NB4 (cell line): ENCODE measurements around the gene OSBPL1A.

ENCODE experiments used
- DNase-seq: peaks from one replicate; pipeline ENCODE4 v3.0.0; 2010; ENCODE audit warnings: low read depth
- H3K4me3 ChIP-seq: one replicate; pipeline ENCODE4 v1.5.1; 2011; ENCODE audit warnings: mild to moderate bottlenecking, low read depth, low read length, moderate library complexity
- CTCF ChIP-seq: IDR thresholded peaks from one replicate; pipeline ENCODE4 v1.5.1; 2012; ENCODE audit warnings: low read depth, low read length
- MYC ChIP-seq: IDR thresholded peaks from 2 replicates; pipeline ENCODE4 v1.6.1; 2011; ENCODE audit warnings: low read depth, low read length
- POLR2A ChIP-seq: IDR thresholded peaks from 2 replicates; pipeline ENCODE4 v1.6.1; 2011; ENCODE audit warnings: mild to moderate bottlenecking; ENCODE audit not compliant: insufficient read length; ENCODE audit errors: extremely low read depth
- TF ChIP-seq, protein P1 (sequence below): IDR thresholded peaks from 2 replicates; pipeline ENCODE4 v1.6.1; 2011; ENCODE audit warnings: low read depth, low read length

Gene OSBPL1A

GRCh38 chr18:24196764-24197163 lies 200.9 kb downstream of the OSBPL1A start:
- TF ChIP-seq, protein P1, sequence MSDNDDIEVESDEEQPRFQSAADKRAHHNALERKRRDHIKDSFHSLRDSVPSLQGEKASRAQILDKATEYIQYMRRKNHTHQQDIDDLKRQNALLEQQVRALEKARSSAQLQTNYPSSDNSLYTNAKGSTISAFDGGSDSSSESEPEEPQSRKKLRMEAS: no peak
- TF ChIP-seq CTCF: no peak
- no peak for TF ChIP-seq POLR2A
- no peak for TF ChIP-seq MYC
- no peak overlapping the region for H3K4me3 ChIP-seq
- DNase-seq: no peak

DNA sequence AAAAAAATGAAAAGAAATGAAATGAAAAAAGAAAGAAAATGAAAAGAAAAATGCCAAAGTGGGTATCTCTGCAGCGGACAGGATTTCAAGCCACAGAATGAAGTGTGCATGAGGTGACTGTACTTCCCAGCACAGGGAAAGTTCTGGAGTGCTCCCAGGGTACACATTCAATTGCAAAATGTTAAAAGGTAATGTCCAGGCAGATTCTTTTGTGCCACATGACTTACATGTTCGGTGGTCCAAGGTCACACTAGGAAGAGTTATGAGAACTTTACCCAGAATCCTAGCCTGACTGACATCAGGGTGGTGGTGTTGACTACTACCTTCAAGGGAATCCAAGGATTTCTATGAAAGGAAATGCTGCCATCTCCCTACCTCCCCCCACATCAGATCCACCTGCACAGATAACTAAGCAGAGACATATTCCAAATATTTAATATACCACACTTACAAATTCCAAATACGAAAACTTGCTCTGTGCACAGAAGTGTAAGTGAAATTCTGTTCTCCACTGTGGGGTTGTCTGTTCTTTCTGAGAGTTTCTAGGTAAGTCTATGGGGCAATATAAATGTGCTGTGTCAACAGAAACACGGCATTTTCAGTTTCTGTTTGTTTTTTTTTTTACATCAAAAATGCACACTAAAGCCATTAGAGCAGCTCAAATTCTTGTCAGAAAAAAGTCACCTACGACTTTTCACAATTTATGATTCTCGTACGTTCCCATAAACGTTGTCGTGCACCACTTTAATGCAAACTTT lies 202.1 kb downstream of the OSBPL1A start:
- TF ChIP-seq CTCF: no peak
- TF ChIP-seq MYC: no peak
- no peak for TF ChIP-seq POLR2A
- TF ChIP-seq, protein P1: no peak
- no peak for DNase-seq
- H3K4me3 ChIP-seq: no peak overlapping the region

- DNase-seq: no peak
- TF ChIP-seq POLR2A (no peak), MYC (no peak), CTCF (no peak)
- TF ChIP-seq, protein P1: no peak
- no peak overlapping the region for H3K4me3 ChIP-seq
Measured at GRCh38 chr18:24190590-24190989, 207.0 kb downstream of the OSBPL1A start.

DNA sequence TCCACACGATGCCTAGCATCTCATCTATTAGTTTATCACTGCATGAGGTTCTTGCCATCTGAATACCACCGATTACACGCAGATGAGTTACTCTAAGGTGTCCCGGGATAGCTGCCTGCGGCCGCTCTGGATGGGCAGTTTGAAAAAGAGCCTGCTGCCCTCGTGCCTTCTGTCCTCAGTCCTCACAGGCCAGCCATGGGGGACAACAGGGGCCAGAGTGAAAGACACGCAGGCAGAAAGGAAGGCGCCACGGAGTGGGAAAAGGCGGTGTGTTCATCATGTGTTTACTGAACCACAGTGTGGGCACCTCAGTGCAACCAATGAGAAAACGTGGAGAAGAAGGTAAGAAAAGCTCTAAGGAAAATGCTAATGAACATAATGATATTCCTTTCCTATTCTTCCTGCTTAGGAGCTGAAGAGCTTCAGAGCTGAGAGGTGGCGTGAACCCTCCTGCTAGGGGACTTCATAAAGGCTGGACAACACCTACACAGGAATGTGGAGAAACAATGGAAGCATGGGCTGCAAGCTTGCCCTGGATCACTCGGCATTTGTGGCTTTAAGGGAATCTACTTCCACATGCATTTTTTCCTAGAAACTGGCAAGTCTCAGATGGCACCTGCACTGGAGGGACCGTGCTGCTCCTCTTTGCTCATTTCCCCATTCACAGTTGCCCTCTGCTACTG lies 207.8 kb downstream of the OSBPL1A start:
- no peak for DNase-seq
- TF ChIP-seq POLR2A: no peak
- TF ChIP-seq, protein P1: no peak
- TF ChIP-seq MYC: no peak
- no peak for TF ChIP-seq CTCF
- H3K4me3 ChIP-seq: no peak overlapping the region

DNA sequence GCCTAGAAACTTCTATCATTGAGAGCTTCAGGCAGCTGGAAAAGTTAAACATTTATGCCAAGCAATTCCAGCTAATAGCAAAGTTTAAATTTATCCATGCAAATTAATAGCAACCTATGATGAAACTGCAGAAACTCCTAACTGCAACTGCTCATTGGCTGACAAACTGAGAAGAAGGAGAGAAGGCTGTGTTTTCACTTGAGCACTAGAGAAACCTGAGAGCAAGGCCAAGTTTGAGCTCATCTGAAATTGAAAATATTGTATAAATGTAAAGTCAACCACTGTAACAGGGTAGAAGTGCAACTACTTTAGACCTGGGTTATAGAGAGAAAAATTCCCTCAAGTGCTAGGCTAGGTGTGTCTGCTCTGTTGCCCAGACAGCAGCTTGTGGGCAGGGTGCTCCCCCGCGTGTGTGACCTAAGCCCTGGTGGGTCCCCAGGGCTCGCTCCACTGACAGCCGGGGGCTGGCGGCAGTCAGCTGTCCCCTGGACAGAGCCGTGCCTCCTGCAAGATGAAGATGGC lies 208.6 kb downstream of the OSBPL1A start:
- peak; percentile 20 for DNase-seq
- H3K4me3 ChIP-seq: no peak overlapping the region
- TF ChIP-seq CTCF: no peak
- no peak for TF ChIP-seq POLR2A
- TF ChIP-seq, protein P1: no peak
